Measurements from ENCODE around the gene LECT2. TPM values are rescaled to one million over a fixed set of nuclear protein-coding genes. Genes with fewer than 3 reads are reported as not detected.

Gene LECT2
- total RNA-seq, 2 donors from 2014 or later: not detected

DNA sequence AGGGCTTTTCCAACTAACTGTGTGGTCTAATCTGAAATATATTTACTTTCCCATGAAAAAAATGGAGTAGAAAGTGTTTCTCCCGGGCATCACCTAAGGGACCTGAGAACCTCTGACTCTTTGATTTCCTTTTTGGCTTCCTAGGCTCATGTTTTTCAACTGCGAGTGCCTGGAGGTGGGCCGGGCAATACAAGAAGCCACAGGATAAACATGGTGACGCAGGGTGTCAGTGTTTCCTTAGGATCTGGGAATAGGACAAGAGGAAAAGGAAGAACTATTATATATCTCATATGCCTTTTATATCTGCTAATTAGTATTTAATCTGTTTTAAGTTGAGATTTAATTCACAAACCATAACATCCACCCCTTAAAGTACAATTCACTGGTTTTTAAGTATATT lies 11.4 kb upstream of the LECT2 start:
- WGBS: 69% methylated on average over 4 of the region's 4 CpGs
- Histone ChIP-seq H3K36me3 (no peaks in the 10 kb centered on the region), H3K4me1 (replicated peaks) (no peaks in the 10 kb centered on the region), H3K27me3 (replicated peaks; ENCODE audit: insufficient read depth) (no peaks in the 10 kb centered on the region), H3K27ac (no peak overlapping the region), H3K4me3 (no peak overlapping the region), H3K9me3 (no peaks in the 10 kb centered on the region)
- no peak for DNase-seq (ENCODE audit: low spot score)
- TF ChIP-seq, protein P1, sequence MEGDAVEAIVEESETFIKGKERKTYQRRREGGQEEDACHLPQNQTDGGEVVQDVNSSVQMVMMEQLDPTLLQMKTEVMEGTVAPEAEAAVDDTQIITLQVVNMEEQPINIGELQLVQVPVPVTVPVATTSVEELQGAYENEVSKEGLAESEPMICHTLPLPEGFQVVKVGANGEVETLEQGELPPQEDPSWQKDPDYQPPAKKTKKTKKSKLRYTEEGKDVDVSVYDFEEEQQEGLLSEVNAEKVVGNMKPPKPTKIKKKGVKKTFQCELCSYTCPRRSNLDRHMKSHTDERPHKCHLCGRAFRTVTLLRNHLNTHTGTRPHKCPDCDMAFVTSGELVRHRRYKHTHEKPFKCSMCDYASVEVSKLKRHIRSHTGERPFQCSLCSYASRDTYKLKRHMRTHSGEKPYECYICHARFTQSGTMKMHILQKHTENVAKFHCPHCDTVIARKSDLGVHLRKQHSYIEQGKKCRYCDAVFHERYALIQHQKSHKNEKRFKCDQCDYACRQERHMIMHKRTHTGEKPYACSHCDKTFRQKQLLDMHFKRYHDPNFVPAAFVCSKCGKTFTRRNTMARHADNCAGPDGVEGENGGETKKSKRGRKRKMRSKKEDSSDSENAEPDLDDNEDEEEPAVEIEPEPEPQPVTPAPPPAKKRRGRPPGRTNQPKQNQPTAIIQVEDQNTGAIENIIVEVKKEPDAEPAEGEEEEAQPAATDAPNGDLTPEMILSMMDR (IDR thresholded peaks at IDR 0.05): no peak
- TF ChIP-seq POLR2AphosphoS5 (IDR thresholded peaks at IDR 0.05) (no peak), POLR2A (IDR thresholded peaks at IDR 0.05) (no peak)
- intact Hi-C loops (cut with DNase I): no loop called here

DNA sequence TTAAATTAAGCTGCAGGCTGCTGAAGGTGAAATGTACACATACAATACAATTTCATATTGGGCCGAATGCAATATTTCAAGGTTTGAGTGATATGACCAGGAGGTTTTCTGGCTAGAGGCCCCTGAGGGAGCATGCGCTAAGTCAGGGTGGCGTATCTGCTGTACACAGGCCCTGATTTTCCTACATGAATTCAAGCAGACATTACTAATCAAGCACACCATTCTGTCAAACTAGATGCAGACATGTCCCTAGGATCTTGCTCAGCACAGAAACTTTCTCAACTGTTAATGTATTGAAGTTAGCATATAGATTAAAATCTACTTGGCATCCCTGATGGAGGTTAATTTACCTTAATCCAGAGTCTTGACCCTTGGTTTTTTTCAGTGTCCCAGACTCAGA lies 10.7 kb upstream of the LECT2 start:
- 99% methylated on average over 3 of the region's 3 CpGs for WGBS
- Histone ChIP-seq H3K27me3 (replicated peaks; ENCODE audit: insufficient read depth) (no peaks in the 10 kb centered on the region), H3K4me1 (replicated peaks) (no peaks in the 10 kb centered on the region), H3K4me3 (no peak overlapping the region), H3K36me3 (no peaks in the 10 kb centered on the region), H3K27ac (no peak overlapping the region), H3K9me3 (no peaks in the 10 kb centered on the region)
- intact Hi-C loops (cut with DNase I): no loop called here
- DNase-seq (ENCODE audit: low spot score): no peak
- TF ChIP-seq, protein P1 (IDR thresholded peaks at IDR 0.05): no peak
- TF ChIP-seq POLR2A (IDR thresholded peaks at IDR 0.05) (no peak), POLR2AphosphoS5 (IDR thresholded peaks at IDR 0.05) (no peak)

DNA sequence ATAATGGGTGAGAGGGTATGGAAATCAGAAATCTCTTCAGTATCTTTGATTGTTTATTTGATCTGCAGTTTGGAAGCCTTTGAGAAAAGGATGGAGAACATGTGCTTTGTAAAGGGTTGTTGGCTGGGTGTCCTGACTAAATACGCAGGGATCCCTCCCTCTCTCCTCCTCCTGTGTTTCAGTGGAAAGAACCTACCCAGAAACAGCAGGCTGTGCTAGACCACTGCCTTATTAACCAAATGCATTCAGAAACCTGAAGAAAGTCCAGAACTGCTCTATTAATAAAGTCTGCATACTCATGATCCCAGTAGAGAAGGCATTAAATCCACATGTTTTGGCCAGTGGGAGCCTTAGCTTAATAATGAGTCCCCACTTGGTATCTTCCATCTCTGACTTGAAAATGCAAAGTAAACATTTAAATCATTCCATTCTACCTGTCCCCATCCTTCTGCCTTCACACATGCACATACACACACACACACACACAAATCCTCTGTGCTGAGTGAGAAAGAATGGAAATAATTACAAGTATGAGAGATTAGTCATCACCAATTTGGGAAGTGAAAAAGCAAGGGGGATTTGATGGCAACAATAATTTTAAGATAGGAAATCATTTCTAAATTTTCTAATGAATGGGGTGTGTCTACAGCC lies 10.0 kb upstream of the LECT2 start:
- WGBS: 53% methylated on average over 1 of the region's 1 CpG
- H3K27ac ChIP-seq: no peak overlapping the region
- intact Hi-C loops (cut with DNase I): no loop called here
- TF ChIP-seq POLR2A (IDR thresholded peaks at IDR 0.05) (no peak), POLR2AphosphoS5 (IDR thresholded peaks at IDR 0.05) (no peak)
- TF ChIP-seq, protein P1 (IDR thresholded peaks at IDR 0.05): no peak
- no peaks in the 10 kb centered on the region for H3K36me3 ChIP-seq
- H3K4me3 ChIP-seq: no peak overlapping the region
- DNase-seq (ENCODE audit: low spot score): no peak
- H3K4me1 ChIP-seq (replicated peaks): no peaks in the 10 kb centered on the region
- H3K9me3 ChIP-seq: no peaks in the 10 kb centered on the region
- no peaks in the 10 kb centered on the region for H3K27me3 ChIP-seq (replicated peaks; ENCODE audit: insufficient read depth)

DNA sequence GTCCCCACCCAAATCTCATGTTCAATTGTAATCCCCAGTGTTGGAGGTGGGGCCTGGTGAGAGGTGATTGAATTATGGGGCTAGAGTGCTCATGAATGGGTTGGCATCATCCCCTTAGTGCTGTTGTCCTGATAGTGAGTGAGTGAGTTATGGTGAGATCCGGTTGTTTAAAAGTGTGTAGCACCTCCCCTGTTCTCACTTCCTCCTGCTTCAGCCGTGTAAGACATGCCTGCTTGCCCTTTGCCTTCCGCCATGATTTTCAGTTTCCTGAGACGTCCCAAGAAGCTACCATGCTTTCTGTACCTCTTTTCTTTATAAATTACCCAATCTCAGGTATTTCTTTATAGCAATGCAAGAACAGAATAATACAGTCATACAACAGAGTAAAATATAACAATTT lies 742 bp upstream of the LECT2 start:
- Histone ChIP-seq H3K36me3 (no peaks in the 10 kb centered on the region), H3K9me3 (no peaks in the 10 kb centered on the region), H3K4me3 (no peak overlapping the region), H3K4me1 (replicated peaks) (no peaks in the 10 kb centered on the region), H3K27ac (no peak overlapping the region), H3K27me3 (replicated peaks; ENCODE audit: insufficient read depth) (no peaks in the 10 kb centered on the region)
- no peak for DNase-seq (ENCODE audit: low spot score)
- WGBS: 85% methylated on average over 4 of the region's 4 CpGs
- TF ChIP-seq POLR2A (IDR thresholded peaks at IDR 0.05) (no peak), POLR2AphosphoS5 (IDR thresholded peaks at IDR 0.05) (no peak)
- TF ChIP-seq, protein P1 (IDR thresholded peaks at IDR 0.05): no peak
- intact Hi-C loops (cut with DNase I): no loop called here

DNA sequence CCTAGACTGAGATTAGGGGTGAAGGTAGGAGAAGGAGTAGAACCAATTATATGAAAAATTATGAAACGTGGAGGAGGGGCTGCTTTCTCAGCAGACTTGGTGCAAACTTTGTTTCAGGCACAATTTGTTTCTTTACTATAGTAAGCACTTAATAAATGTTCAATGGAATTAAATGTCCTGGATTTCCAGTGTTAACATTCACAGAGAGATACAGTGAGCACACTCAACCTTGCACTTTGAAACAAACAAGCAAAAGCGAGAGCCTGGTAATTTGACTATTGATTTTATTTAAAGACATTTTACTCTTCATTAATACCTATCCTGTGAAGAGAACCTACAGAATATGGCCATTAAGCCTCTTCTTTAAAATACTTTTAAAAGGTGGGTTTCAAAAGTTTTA lies 933 bp downstream of the LECT2 start:
- 76% methylated on average over 2 of the region's 2 CpGs for WGBS
- no peak overlapping the region for H3K4me3 ChIP-seq
- no peak overlapping the region for H3K27ac ChIP-seq
- TF ChIP-seq, protein P1 (IDR thresholded peaks at IDR 0.05): no peak
- TF ChIP-seq POLR2A (IDR thresholded peaks at IDR 0.05) (no peak), POLR2AphosphoS5 (IDR thresholded peaks at IDR 0.05) (no peak)
- no peaks in the 10 kb centered on the region for H3K36me3 ChIP-seq
- H3K27me3 ChIP-seq (replicated peaks; ENCODE audit: insufficient read depth): no peaks in the 10 kb centered on the region
- no peaks in the 10 kb centered on the region for H3K4me1 ChIP-seq (replicated peaks)
- intact Hi-C loops (cut with DNase I): no loop called here
- no peaks in the 10 kb centered on the region for H3K9me3 ChIP-seq
- no peak for DNase-seq (ENCODE audit: low spot score)
